Keratinocyte (primary cell): ENCODE data around the gene DMAC2L.

Experiments
- CTCF ChIP-seq, 3 experiments: IDR thresholded peaks in 1 of 3; conservative IDR thresholded peaks in 1 of 3; optimal IDR thresholded peaks in 1 of 3; 2 replicates in 2 of 3; 3 replicates in 1 of 3; pipeline versions ENCODE3 to v1.5.1; 2011; ENCODE audit warnings: low read length in 3 of 3, mild to moderate bottlenecking in 3 of 3, moderate library complexity in 2 of 3, control low read depth in 1 of 3, inconsistent platforms in 1 of 3; ENCODE audit not compliant: insufficient read depth in 2 of 3; ENCODE audit errors: extremely low read depth in 1 of 3
- EZH2 ChIP-seq: IDR thresholded peaks from one replicate; pipeline ENCODE4 v1.6.1; 2012; ENCODE audit warnings: inconsistent platforms, mild to moderate bottlenecking, low read length, moderate library complexity

DNA sequence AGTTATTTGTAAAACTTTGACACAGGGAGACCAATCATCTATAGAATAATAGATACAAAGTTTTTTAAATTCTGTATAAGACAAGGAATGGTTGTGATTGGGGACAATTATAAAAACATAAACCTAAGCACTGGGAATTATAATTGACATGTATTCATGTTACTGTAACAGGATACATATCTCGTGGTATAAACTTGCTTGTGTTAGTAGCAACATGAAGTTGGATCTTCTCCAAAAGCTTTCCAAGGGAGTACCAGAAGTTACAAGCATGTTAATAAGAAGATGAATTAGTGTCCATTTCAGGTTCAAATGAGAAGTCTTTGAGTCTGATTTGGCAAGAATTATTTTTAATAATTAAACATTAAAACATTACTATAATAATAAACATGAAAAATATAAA, 42.4 kb downstream of the DMAC2L start:
- TF ChIP-seq CTCF (optimal IDR thresholded peaks at IDR 0.05 in 1 of 3, IDR thresholded peaks at IDR 0.05 in 1 of 3, conservative IDR thresholded peaks at IDR 0.05 in 1 of 3; ENCODE audit: extremely low read depth in 1 of 3, insufficient read depth in 2 of 3, low read length in 3 of 3), result no peak
- TF ChIP-seq EZH2, result no peak
